Stomach (tissue), 9 donors: Measurements from ENCODE around the gene CACNG4. TPM values are rescaled to one million over a fixed set of nuclear protein-coding genes. Genes with fewer than 3 reads are reported as not detected.
A peak's percentile ranks its signal among the peaks of the same experiment; 100 is the strongest.

Experiments used
- DNase-seq, 2 donors: peaks; one replicate each; pipeline versions ENCODE4 v3.0.0 to v3.0.0-alpha.2; 2013 to 2019
- H3K27ac ChIP-seq, 5 donors: fragments of 200-600 bp in 4 of 5; sonication (generic) in 4 of 5; one replicate each; pipeline ENCODE4 v1.5.1; 2013 to 2019; ENCODE audit warnings: mild to moderate bottlenecking in 1 of 5, moderate library complexity in 1 of 5
- H3K27me3 ChIP-seq, 3 donors: fragments of 200-600 bp; sonication (generic); one replicate each; pipeline ENCODE4 v1.5.1; 2017 to 2019; ENCODE audit warnings: mixed run types in 1 of 3
- H3K36me3 ChIP-seq, 4 donors: fragments of 200-600 bp; sonication (generic); 1 replicate in 3 of 4; 2 replicates in 1 of 4; pipeline ENCODE4 v1.5.1; 2016 to 2019
- H3K4me1 ChIP-seq, 4 donors: fragments of 200-600 bp; sonication (generic); one replicate each; pipeline ENCODE4 v1.5.1; 2016 to 2019
- H3K4me3 ChIP-seq, 4 donors: fragments of 200-600 bp; sonication (generic) in 3 of 4; one replicate each; pipeline ENCODE4 v1.5.1; 2016 to 2019; ENCODE audit warnings: mild to moderate bottlenecking in 1 of 4
- H3K9me3 ChIP-seq, 4 donors: fragments of 200-600 bp; sonication (generic); one replicate each; pipeline ENCODE4 v1.5.1; 2016 to 2019
- EP300 ChIP-seq: sonication (generic); formaldehyde crosslinking; IDR thresholded peaks from one replicate; pipeline ENCODE4 v1.6.1; 2017; ENCODE audit warnings: antibody characterized with exemption
- POLR2A ChIP-seq, 4 donors: fragments of 450-650 bp; IDR thresholded peaks; one replicate each; pipeline ENCODE4 v1.6.1; 2016; ENCODE audit warnings: antibody characterized with exemption in 4 of 4, control low read depth in 2 of 4, mild to moderate bottlenecking in 1 of 4, moderate library complexity in 1 of 4
- POLR2AphosphoS5 ChIP-seq, 3 donors: sonication (generic); formaldehyde crosslinking; IDR thresholded peaks; one replicate each; pipeline ENCODE4 v1.6.1; 2016; ENCODE audit warnings: antibody characterized with exemption in 3 of 3
- WGBS, 5 donors: extraction: QIAGEN DNeasy Blood & Tissue Kit in 3 of 5; methylation state at CpG; one replicate each; pipeline versions ENCODE4 v1.1.5 to v1.1.7; 2013 to 2018; 5-methylcytosine and 5-hydroxymethylcytosine counted together
- intact Hi-C: fragments of 100-400 bp; cut with DNase I; formaldehyde crosslinking; loops from one replicate; pipeline ENCODE4 v1.15.1; 2023; ENCODE audit warnings: low total_unique reads
- polyA plus RNA-seq, 3 donors: library from polyadenylated mRNA; stranded (reverse); fragments of 200-250 nt; gene quantifications; one replicate each; pipeline ENCODE4 v1.2.3, GENCODE V29; 2013
- total RNA-seq, 5 donors: library from RNA; depleted of rRNA; stranded (reverse); fragments of >200 nt; gene quantifications; one replicate each; pipeline versions ENCODE4 v1.1.0 to v1.2.3, GENCODE V29; 2014 to 2016
- TF ChIP-seq, protein P1 (sequence below), 7 experiments: fragments of 450-650 bp in 4 of 7; fragments of 200-600 bp in 3 of 7; sonication (generic) in 3 of 7; IDR thresholded peaks; one replicate each; pipeline ENCODE4 v1.5.1; 2016 to 2019; ENCODE audit warnings: antibody characterized with exemption in 7 of 7, control low read depth in 2 of 7, mild to moderate bottlenecking in 1 of 7
- donor health status: healthy with polysubstance abuse.
- donor health status: Bipolar disorder and iron deficiency.
- donor health status: healthy.

Gene CACNG4
- total and polyA plus RNA-seq, 8 donors: 0.15 to 8.8 (median 0.96) TPM; not detected in 2

DNA sequence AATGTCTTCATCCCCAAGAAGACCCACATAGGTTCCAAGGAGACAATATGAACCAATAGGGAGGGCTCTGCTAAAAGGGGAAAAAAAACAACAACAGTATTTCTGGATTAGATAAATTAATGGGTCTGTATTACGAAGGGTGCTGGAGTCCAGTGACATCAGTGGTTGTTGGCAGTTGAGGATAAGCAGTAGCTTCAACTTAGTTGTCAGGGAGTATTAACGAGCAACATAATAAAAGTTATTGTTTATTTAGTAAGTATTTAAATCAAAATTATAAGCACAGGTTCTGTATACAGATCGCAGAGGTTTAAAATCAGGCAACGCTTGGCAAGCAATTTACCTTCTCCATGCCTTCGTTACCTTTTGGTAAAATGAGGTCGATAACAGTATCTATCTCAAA lies 7.6 kb upstream of the CACNG4 start:
- Histone ChIP-seq H3K4me3 (no peak overlapping the region), H3K4me1 (peaks cover 8 to 21% (median 12%) of the 10 kb centered on the region in 4 donors), H3K36me3 (no peaks in the 10 kb centered on the region), H3K9me3 (no peaks in the 10 kb centered on the region), H3K27me3 (peaks cover 0 to 17% (median 0%) of the 10 kb centered on the region in 3 donors), H3K27ac (no peak overlapping the region)
- TF ChIP-seq EP300 (no peak), POLR2AphosphoS5 (IDR thresholded peaks at IDR 0.05) (no peak), POLR2A (IDR thresholded peaks at IDR 0.05) (no peak)
- TF ChIP-seq, protein P1, sequence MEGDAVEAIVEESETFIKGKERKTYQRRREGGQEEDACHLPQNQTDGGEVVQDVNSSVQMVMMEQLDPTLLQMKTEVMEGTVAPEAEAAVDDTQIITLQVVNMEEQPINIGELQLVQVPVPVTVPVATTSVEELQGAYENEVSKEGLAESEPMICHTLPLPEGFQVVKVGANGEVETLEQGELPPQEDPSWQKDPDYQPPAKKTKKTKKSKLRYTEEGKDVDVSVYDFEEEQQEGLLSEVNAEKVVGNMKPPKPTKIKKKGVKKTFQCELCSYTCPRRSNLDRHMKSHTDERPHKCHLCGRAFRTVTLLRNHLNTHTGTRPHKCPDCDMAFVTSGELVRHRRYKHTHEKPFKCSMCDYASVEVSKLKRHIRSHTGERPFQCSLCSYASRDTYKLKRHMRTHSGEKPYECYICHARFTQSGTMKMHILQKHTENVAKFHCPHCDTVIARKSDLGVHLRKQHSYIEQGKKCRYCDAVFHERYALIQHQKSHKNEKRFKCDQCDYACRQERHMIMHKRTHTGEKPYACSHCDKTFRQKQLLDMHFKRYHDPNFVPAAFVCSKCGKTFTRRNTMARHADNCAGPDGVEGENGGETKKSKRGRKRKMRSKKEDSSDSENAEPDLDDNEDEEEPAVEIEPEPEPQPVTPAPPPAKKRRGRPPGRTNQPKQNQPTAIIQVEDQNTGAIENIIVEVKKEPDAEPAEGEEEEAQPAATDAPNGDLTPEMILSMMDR (IDR thresholded peaks at IDR 0.05): no peak
- intact Hi-C loops: no loop called here
- no peak for DNase-seq
- 86 to 93% (median 91%) methylated on average over 6 of the region's 6 CpGs for WGBS, 5 donors

GRCh38 chr17:66957343-66957742 lies 7.2 kb upstream of the CACNG4 start:
- WGBS, 5 donors: 83 to 90% (median 88%) methylated on average over 8 of the region's 8 CpGs
- Histone ChIP-seq H3K4me1 (peaks cover 3 to 17% (median 9%) of the 10 kb centered on the region in 4 donors), H3K36me3 (no peaks in the 10 kb centered on the region), H3K27me3 (peaks cover 0 to 21% (median 0%) of the 10 kb centered on the region in 3 donors), H3K9me3 (no peaks in the 10 kb centered on the region), H3K4me3 (no peak overlapping the region), H3K27ac (peak overlapping the region in 1 of 5 donors; percentile 71)
- TF ChIP-seq POLR2AphosphoS5 (IDR thresholded peaks at IDR 0.05) (no peak), EP300 (no peak), POLR2A (IDR thresholded peaks at IDR 0.05) (no peak)
- TF ChIP-seq, protein P1 (IDR thresholded peaks at IDR 0.05): no peak
- intact Hi-C loops: no loop called here
- DNase-seq: no peak

DNA sequence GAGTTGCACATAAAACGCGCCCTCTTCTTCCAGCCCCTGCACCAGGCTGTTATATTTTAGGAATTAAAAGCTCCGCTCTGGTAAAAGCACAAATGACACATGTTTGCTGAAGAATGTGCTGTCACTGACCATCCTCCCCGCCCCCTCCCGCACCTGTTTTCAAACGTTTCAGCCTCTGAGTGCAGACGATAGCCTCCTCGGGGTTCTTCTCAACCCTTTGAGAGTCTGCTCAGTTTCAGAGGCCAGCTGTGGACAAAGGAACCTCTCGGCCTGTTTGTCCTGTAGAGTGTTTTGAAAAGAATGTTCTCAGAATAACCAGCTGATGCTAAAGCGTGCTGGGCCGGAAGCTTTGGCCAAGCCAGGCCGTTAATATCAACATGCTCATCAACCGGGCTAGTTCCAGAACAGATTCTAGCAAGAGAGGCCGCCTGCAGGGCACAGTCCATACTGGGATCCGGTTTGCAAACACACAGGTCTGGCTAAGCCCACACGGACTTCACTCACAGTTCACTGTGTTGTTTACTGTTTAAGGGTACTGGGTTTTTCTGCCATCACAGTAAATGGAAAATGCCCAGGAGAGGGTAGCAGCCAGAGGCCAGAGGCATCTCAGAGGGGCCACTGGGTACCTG lies 6.4 kb upstream of the CACNG4 start:
- H3K27me3 ChIP-seq: peaks cover 0 to 27% (median 0%) of the 10 kb centered on the region in 3 donors
- H3K9me3 ChIP-seq: no peaks in the 10 kb centered on the region
- peak overlapping the region in 1 of 5 donors; percentile 71 for H3K27ac ChIP-seq
- H3K36me3 ChIP-seq: no peaks in the 10 kb centered on the region
- H3K4me3 ChIP-seq: no peak overlapping the region
- intact Hi-C loops: no loop called here
- DNase-seq: peak in 1 of 2 donors; percentile 48
- no peak for TF ChIP-seq POLR2A (IDR thresholded peaks at IDR 0.05)
- peak in 1 of 3 donors; percentile 19 for TF ChIP-seq POLR2AphosphoS5 (IDR thresholded peaks at IDR 0.05)
- TF ChIP-seq EP300: no peak
- H3K4me1 ChIP-seq: peaks cover 0 to 11% (median 2%) of the 10 kb centered on the region in 4 donors
- 51 to 57% (median 54%) methylated on average over 15 to 16 of the region's 16 CpGs for WGBS, 5 donors

DNA sequence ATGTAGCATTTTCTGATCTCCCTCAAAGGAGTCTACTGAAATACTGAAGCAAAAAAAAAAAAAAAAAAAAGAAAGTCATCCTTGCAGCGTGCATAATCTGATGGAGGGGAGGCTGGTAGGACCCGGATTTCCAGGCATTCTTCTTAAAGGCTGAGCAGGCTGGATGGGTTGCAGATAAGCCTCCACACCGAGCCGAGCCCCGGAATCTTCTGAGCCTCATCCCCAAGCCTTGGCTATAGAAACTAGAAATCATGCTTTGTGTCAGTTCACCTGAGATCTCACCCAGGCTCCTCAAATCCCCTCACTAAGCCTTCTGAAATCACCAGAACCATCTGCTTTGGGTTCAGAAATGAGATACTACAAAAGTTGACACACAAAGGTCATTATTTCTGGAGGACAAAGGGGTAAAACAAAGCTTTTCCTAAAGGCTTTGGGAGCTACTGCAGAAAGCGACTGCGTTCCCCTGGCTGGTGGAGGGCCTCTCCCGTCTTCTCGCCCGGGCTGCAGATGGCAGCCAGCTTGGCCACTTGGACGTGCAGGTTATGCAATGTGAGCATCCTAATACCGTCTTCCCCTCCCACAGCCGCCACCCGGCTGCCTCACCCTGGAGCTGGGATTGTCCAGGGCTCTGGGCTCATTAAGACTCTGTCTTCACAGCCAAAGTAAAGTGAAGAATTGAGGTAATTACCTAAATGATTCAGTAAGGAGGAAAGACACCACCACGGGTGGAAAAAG lies 4.7 kb upstream of the CACNG4 start:
- Histone ChIP-seq H3K27me3 (peaks cover 0 to 43% (median 13%) of the 10 kb centered on the region in 3 donors), H3K4me1 (peaks cover under 1 to 22% (median 5%) of the 10 kb centered on the region in 4 donors)
- WGBS, 5 donors: 81 to 84% (median 83%) methylated on average over 15 of the region's 15 CpGs

More for the DNA sequence above, 4.7 kb upstream of the CACNG4 start:
- intact Hi-C loops: no loop called here
- DNase-seq: no peak
- Histone ChIP-seq H3K9me3 (no peaks in the 10 kb centered on the region), H3K27ac (no peak overlapping the region), H3K36me3 (no peaks in the 10 kb centered on the region), H3K4me3 (no peak overlapping the region)
- TF ChIP-seq, protein P1 (IDR thresholded peaks at IDR 0.05): no peak
- no peak for TF ChIP-seq POLR2AphosphoS5 (IDR thresholded peaks at IDR 0.05)
- no peak for TF ChIP-seq EP300
- TF ChIP-seq POLR2A (IDR thresholded peaks at IDR 0.05): no peak
